HEK293 (cell line): ENCODE data around the gene PGR.

Experiments used
- KLF10 ChIP-seq: fragments of 450-650 bp; IDR thresholded peaks from 2 replicates; pipeline ENCODE4 v1.5.1; 2018; ENCODE audit warnings: missing biosample characterization, mild to moderate bottlenecking, missing genetic modification characterization
- PRDM1 ChIP-seq: fragments of 450-650 bp; formaldehyde crosslinking; IDR thresholded peaks from 2 replicates; pipeline ENCODE4; 2016; ENCODE audit warnings: missing biosample characterization, missing genetic modification characterization
- ZNF548 ChIP-seq: fragments of 450-650 bp; formaldehyde crosslinking; IDR thresholded peaks from 2 replicates; pipeline ENCODE4 v1.5.1; 2016; ENCODE audit warnings: missing biosample characterization, missing genetic modification characterization
- ZNF837 ChIP-seq: fragments of 450-650 bp; formaldehyde crosslinking; IDR thresholded peaks from 2 replicates; pipeline ENCODE4 v1.5.1; 2016; ENCODE audit warnings: missing biosample characterization, missing genetic modification characterization
- TF ChIP-seq, protein P1 (sequence below): fragments of 450-650 bp; formaldehyde crosslinking; IDR thresholded peaks from 2 replicates; pipeline ENCODE4 v1.5.1; 2016; ENCODE audit warnings: missing biosample characterization, missing genetic modification characterization
- TF ChIP-seq, protein P2 (sequence below): fragments of 450-650 bp; formaldehyde crosslinking; IDR thresholded peaks from 2 replicates; pipeline ENCODE4 v1.5.1; 2016; ENCODE audit warnings: missing biosample characterization, missing genetic modification characterization
- TF ChIP-seq, protein P3 (sequence below): IDR thresholded peaks from 2 replicates; pipeline ENCODE4 v1.6.1; 2011; ENCODE audit warnings: mild to moderate bottlenecking, low read depth, low read length, borderline replicate concordance

DNA sequence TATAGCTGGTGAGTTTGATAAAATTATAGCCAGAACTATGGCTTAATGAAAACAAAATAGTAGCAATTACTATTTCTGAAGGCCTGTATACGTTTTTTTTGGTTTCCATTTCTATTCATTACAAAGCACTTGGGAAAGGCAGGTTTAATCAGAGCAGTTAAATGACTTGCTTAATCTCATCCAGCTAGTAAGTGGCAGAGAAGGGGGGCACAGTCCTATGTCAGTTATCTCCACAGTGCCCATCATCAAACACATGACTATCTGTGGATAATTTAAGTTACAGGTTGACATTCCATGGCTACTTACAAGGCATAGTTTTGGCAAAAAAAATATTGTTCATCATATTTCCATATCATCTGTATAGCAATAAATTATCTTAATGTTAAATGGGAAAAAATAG lies 93.7 kb downstream of the PGR start:
- TF ChIP-seq, protein P1, sequence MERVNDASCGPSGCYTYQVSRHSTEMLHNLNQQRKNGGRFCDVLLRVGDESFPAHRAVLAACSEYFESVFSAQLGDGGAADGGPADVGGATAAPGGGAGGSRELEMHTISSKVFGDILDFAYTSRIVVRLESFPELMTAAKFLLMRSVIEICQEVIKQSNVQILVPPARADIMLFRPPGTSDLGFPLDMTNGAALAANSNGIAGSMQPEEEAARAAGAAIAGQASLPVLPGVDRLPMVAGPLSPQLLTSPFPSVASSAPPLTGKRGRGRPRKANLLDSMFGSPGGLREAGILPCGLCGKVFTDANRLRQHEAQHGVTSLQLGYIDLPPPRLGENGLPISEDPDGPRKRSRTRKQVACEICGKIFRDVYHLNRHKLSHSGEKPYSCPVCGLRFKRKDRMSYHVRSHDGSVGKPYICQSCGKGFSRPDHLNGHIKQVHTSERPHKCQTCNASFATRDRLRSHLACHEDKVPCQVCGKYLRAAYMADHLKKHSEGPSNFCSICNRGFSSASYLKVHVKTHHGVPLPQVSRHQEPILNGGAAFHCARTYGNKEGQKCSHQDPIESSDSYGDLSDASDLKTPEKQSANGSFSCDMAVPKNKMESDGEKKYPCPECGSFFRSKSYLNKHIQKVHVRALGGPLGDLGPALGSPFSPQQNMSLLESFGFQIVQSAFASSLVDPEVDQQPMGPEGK (tag by site-specific recombination) = no peak
- TF ChIP-seq PRDM1 (tag by site-specific recombination) = no peak
- TF ChIP-seq, protein P2, sequence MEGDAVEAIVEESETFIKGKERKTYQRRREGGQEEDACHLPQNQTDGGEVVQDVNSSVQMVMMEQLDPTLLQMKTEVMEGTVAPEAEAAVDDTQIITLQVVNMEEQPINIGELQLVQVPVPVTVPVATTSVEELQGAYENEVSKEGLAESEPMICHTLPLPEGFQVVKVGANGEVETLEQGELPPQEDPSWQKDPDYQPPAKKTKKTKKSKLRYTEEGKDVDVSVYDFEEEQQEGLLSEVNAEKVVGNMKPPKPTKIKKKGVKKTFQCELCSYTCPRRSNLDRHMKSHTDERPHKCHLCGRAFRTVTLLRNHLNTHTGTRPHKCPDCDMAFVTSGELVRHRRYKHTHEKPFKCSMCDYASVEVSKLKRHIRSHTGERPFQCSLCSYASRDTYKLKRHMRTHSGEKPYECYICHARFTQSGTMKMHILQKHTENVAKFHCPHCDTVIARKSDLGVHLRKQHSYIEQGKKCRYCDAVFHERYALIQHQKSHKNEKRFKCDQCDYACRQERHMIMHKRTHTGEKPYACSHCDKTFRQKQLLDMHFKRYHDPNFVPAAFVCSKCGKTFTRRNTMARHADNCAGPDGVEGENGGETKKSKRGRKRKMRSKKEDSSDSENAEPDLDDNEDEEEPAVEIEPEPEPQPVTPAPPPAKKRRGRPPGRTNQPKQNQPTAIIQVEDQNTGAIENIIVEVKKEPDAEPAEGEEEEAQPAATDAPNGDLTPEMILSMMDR = no peak
- no peak for TF ChIP-seq ZNF548 (tag by site-specific recombination)
- TF ChIP-seq, protein P3, sequence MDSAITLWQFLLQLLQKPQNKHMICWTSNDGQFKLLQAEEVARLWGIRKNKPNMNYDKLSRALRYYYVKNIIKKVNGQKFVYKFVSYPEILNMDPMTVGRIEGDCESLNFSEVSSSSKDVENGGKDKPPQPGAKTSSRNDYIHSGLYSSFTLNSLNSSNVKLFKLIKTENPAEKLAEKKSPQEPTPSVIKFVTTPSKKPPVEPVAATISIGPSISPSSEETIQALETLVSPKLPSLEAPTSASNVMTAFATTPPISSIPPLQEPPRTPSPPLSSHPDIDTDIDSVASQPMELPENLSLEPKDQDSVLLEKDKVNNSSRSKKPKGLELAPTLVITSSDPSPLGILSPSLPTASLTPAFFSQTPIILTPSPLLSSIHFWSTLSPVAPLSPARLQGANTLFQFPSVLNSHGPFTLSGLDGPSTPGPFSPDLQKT = no peak
- no peak for TF ChIP-seq KLF10
- no peak for TF ChIP-seq ZNF837 (tag by site-specific recombination)
